22Rv1 (cell line): ENCODE data around the gene ENTREP3.

Experiments used
- ZFX ChIP-seq: fragments of 450-650 bp; IDR thresholded peaks from 2 replicates; pipeline ENCODE4 v1.6.1; 2017; ENCODE audit warnings: antibody characterized with exemption, borderline replicate concordance
- TF ChIP-seq, protein P1 (sequence below): fragments of 450-650 bp; IDR thresholded peaks from 2 replicates; pipeline ENCODE4 v1.5.1; 2017; ENCODE audit warnings: mild to moderate bottlenecking

DNA sequence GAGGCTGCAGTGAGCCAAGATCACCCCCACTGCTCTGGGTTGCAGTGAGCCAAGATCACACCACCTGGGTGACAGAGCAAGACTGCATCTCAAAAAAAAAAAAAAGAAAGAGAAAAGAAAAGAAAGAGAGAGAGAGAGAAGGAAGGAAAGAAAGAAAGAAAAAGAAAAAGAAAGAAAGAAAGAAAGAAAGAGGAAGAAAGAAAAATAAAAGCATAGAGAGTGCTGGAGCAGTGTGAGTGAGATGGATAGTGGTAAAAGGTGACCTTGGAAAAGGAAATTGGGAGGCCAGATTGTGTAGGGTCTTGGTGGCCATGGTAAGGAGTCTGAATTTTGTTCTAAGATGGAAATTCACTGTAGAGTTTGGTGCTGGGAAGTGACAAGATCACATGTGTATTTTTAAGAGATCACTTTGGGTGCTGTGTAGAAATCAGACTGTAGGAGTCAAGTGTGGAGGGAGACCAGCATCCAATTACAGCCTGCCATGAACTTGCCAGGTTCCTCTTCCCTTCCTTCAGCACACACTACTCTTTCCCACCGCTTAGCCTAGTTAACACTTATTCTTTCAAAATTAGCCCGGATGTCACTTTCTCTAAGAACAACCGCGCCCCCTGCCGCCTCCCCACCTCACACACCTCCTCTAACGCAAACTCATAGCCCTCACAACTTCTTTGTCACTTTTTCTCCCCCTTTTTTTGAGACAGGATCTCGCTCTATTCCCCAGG is 28.9 kb downstream of the ENTREP3 start:
- TF ChIP-seq, protein P1, sequence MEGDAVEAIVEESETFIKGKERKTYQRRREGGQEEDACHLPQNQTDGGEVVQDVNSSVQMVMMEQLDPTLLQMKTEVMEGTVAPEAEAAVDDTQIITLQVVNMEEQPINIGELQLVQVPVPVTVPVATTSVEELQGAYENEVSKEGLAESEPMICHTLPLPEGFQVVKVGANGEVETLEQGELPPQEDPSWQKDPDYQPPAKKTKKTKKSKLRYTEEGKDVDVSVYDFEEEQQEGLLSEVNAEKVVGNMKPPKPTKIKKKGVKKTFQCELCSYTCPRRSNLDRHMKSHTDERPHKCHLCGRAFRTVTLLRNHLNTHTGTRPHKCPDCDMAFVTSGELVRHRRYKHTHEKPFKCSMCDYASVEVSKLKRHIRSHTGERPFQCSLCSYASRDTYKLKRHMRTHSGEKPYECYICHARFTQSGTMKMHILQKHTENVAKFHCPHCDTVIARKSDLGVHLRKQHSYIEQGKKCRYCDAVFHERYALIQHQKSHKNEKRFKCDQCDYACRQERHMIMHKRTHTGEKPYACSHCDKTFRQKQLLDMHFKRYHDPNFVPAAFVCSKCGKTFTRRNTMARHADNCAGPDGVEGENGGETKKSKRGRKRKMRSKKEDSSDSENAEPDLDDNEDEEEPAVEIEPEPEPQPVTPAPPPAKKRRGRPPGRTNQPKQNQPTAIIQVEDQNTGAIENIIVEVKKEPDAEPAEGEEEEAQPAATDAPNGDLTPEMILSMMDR = peak; percentile 86
- TF ChIP-seq ZFX = no peak
